Common myeloid progenitor, CD34-positive (primary cell): ENCODE measurements around the gene NPRL2.

Experiments
- CTCF ChIA-PET: fragments of 350-600 bp; sonication (Branson Sonifier 250); formaldehyde crosslinking; loops from one replicate; lab custom pipeline; 2021; ENCODE audit warnings: antibody characterized with exemption; lab: Charles Lee
- POLR2A ChIA-PET: fragments of 350-600 bp; sonication (Branson Sonifier 250); formaldehyde crosslinking; loops from one replicate; lab custom pipeline; 2021; ENCODE audit warnings: antibody characterized with exemption; lab: Charles Lee
- DNase-seq, 3 donors: peaks; one replicate each; pipeline versions ENCODE4 v3.0.0 to v3.0.0-alpha.2; 2013
- H3K27ac ChIP-seq, 2 experiments: 1 replicate in 1 of 2; 2 replicates in 1 of 2; pipeline ENCODE4 v1.7.0; 2013; ENCODE audit warnings: inconsistent platforms in 2 of 2, low read length in 2 of 2, mild to moderate bottlenecking in 2 of 2, low read depth in 1 of 2, moderate library complexity in 1 of 2; ENCODE audit not compliant: severe bottlenecking in 2 of 2, insufficient read depth in 1 of 2, poor library complexity in 1 of 2
- H3K27me3 ChIP-seq, 5 experiments: replicated peaks in 2 of 5; 1 replicate in 3 of 5; 2 replicates in 2 of 5; pipeline versions ENCODE4 v1.6.1 to v1.7.0; 2013; ENCODE audit warnings: low read length in 4 of 5, mild to moderate bottlenecking in 2 of 5, moderate library complexity in 2 of 5, inconsistent platforms in 1 of 5; ENCODE audit not compliant: insufficient read depth in 5 of 5, control insufficient read depth in 4 of 5
- H3K36me3 ChIP-seq, 4 experiments: 1 replicate in 2 of 4; 2 replicates in 2 of 4; pipeline versions ENCODE4 v1.6.1 to v1.7.0; 2013; ENCODE audit warnings: low read length in 3 of 4, control low read depth in 1 of 4, mild to moderate bottlenecking in 1 of 4; ENCODE audit not compliant: control insufficient read depth in 4 of 4, insufficient read depth in 4 of 4
- H3K4me1 ChIP-seq, 4 experiments: 1 replicate in 3 of 4; 2 replicates in 1 of 4; pipeline versions ENCODE4 v1.6.1 to v1.7.1; 2013; ENCODE audit warnings: low read length in 3 of 4, mild to moderate bottlenecking in 3 of 4, control low read depth in 1 of 4, inconsistent platforms in 1 of 4, moderate library complexity in 1 of 4; ENCODE audit not compliant: control insufficient read depth in 4 of 4, insufficient read depth in 4 of 4; ENCODE audit errors: control extremely low read depth in 1 of 4
- H3K4me3 ChIP-seq, 7 experiments: 1 replicate in 4 of 7; 2 replicates in 3 of 7; pipeline versions ENCODE4 v1.5.1 to v1.7.0; 2013; ENCODE audit warnings: mild to moderate bottlenecking in 7 of 7, low read length in 6 of 7, moderate library complexity in 6 of 7, inconsistent platforms in 2 of 7, low read depth in 2 of 7, control low read depth in 1 of 7; ENCODE audit not compliant: insufficient read depth in 4 of 7, control insufficient read depth in 1 of 7; ENCODE audit errors: extremely low read depth in 1 of 7
- H3K9me3 ChIP-seq, 5 experiments: 1 replicate in 4 of 5; 2 replicates in 1 of 5; pipeline versions ENCODE4 v1.6.1 to v1.7.1; 2013; ENCODE audit warnings: low read length in 4 of 5, mild to moderate bottlenecking in 2 of 5, inconsistent platforms in 1 of 5, low read depth in 1 of 5, moderate library complexity in 1 of 5; ENCODE audit not compliant: control insufficient read depth in 4 of 5, insufficient read depth in 2 of 5; ENCODE audit errors: control extremely low read depth in 1 of 5
- WGBS: methylation state at CpG from one replicate; pipeline ENCODE4 v1.1.5; 2013; ENCODE audit not compliant: insufficient coverage; 5-methylcytosine and 5-hydroxymethylcytosine counted together

The NPRL2 gene

GRCh38 chr3:50319894-50320625 is 30.5 kb downstream of the NPRL2 start:
- H3K9me3 ChIP-seq = no peaks in the 10 kb centered on the region
- DNase-seq = no peak
- CTCF ChIA-PET = interaction anchor here (0.7 to 11.6 kb wide), 10 partner anchors 8 to 61 kb away, joined by 3 to 105 read pairs (median 5); partner anchors contain the start of genes HYAL1, HYAL3, NAA80 and NPRL2
- peaks cover 2 to 67% (median 56%) of the 10 kb centered on the region in 4 experiments for H3K4me1 ChIP-seq
- H3K4me3 ChIP-seq = peak overlapping the region in 6 of 7 experiments; percentile 69 to 88 (median 84)
- peak overlapping the region in 1 of 2 experiments; percentile 99 for H3K27ac ChIP-seq
- no peaks in the 10 kb centered on the region for H3K27me3 ChIP-seq
- POLR2A ChIA-PET = interaction anchor here (0.6 kb wide), 1 partner anchor 14 kb away, joined by 3 read pairs; no protein-coding TSS in a partner anchor
- WGBS = 96% methylated on average over 29 of the region's 29 CpGs
- peaks cover 0 to 38% (median 13%) of the 10 kb centered on the region in 4 experiments for H3K36me3 ChIP-seq

GRCh38 chr3:50319181-50319893 is 31.2 kb downstream of the NPRL2 start:
- H3K9me3 ChIP-seq = no peaks in the 10 kb centered on the region
- peaks cover 0 to 37% (median 11%) of the 10 kb centered on the region in 4 experiments for H3K36me3 ChIP-seq
- ChIA-PET POLR2A (no interaction called here), CTCF (interaction anchor here (1.1 to 11.6 kb wide), 9 partner anchors 9 to 73 kb away, joined by 3 to 105 read pairs (median 6); partner anchors contain the start of genes HYAL1, HYAL3, NAA80 and TUSC2)
- no peaks in the 10 kb centered on the region for H3K27me3 ChIP-seq
- WGBS = 97% methylated on average over 14 of the region's 16 CpGs
- no peak overlapping the region for H3K27ac ChIP-seq
- H3K4me1 ChIP-seq = peaks cover 2 to 66% (median 54%) of the 10 kb centered on the region in 4 experiments
- DNase-seq = no peak
- peak overlapping the region in 1 of 7 experiments; percentile 6 for H3K4me3 ChIP-seq

GRCh38 chr3:50318615-50319014 is 32.0 kb downstream of the NPRL2 start:
- H3K4me3 ChIP-seq = peak overlapping the region in 2 of 7 experiments; percentile 6 to 14
- ChIA-PET POLR2A (no interaction called here), CTCF (interaction anchor here (1.1 to 11.6 kb wide), 8 partner anchors 10 to 124 kb away, joined by 3 to 105 read pairs (median 4); partner anchors contain the start of genes HYAL1, HYAL3, NAA80 and TUSC2)
- no peaks in the 10 kb centered on the region for H3K27me3 ChIP-seq
- peaks cover 2 to 63% (median 52%) of the 10 kb centered on the region in 4 experiments for H3K4me1 ChIP-seq
- WGBS = 60% methylated on average over 5 of the region's 10 CpGs
- H3K27ac ChIP-seq = no peak overlapping the region
- peaks cover 0 to 37% (median 10%) of the 10 kb centered on the region in 4 experiments for H3K36me3 ChIP-seq
- DNase-seq = peak in 2 of 3 donors; percentile 40 to 49
- H3K9me3 ChIP-seq = no peaks in the 10 kb centered on the region

- POLR2A ChIA-PET = no interaction called here
- no peak for DNase-seq
- peak overlapping the region in 1 of 7 experiments; percentile 14 for H3K4me3 ChIP-seq
- H3K27ac ChIP-seq = peak overlapping the region in 1 of 2 experiments; percentile 25
- H3K4me1 ChIP-seq = peaks cover 2 to 58% (median 48%) of the 10 kb centered on the region in 4 experiments
- CTCF ChIA-PET = interaction anchor here (1.2 to 11.6 kb wide), 5 partner anchors 10 to 124 kb away, joined by 3 to 105 read pairs (median 6); partner anchors contain the start of genes HYAL1, HYAL3, NAA80 and TUSC2
- H3K9me3 ChIP-seq = no peaks in the 10 kb centered on the region
- WGBS = 78% methylated on average over 9 of the region's 11 CpGs
- H3K36me3 ChIP-seq = peaks cover 0 to 37% (median 10%) of the 10 kb centered on the region in 4 experiments
- no peaks in the 10 kb centered on the region for H3K27me3 ChIP-seq
Measured at GRCh38 chr3:50318163-50318562, 32.4 kb downstream of the NPRL2 start.

GRCh38 chr3:50317300-50317699 is 33.3 kb downstream of the NPRL2 start:
- Histone ChIP-seq H3K9me3 (no peaks in the 10 kb centered on the region), H3K27me3 (no peaks in the 10 kb centered on the region), H3K4me1 (peaks cover 2 to 50% (median 40%) of the 10 kb centered on the region in 4 experiments), H3K36me3 (peaks cover 0 to 37% (median 10%) of the 10 kb centered on the region in 4 experiments), H3K4me3 (no peak overlapping the region), H3K27ac (peak overlapping the region in 1 of 2 experiments; percentile 25)
- ChIA-PET CTCF (interaction anchor here (6.7 to 11.6 kb wide), 2 partner anchors 11 to 19 kb away, joined by 46 to 105 read pairs; partner anchors contain the start of genes HYAL1, HYAL3 and NAA80), POLR2A (no interaction called here)
- no peak for DNase-seq
- 90% methylated on average over 4 of the region's 6 CpGs for WGBS

GRCh38 chr3:50316657-50317242 is 33.8 kb downstream of the NPRL2 start:
- H3K27me3 ChIP-seq = no peaks in the 10 kb centered on the region
- H3K36me3 ChIP-seq = peaks cover 0 to 37% (median 10%) of the 10 kb centered on the region in 4 experiments
- peaks cover 2 to 44% (median 34%) of the 10 kb centered on the region in 4 experiments for H3K4me1 ChIP-seq
- no peak overlapping the region for H3K27ac ChIP-seq
- CTCF ChIA-PET = interaction anchor here (6.7 to 11.6 kb wide), 2 partner anchors 11 to 18 kb away, joined by 46 to 105 read pairs; partner anchors contain the start of genes HYAL1, HYAL3 and NAA80
- WGBS = 88% methylated on average over 7 of the region's 9 CpGs
- H3K9me3 ChIP-seq = no peaks in the 10 kb centered on the region
- POLR2A ChIA-PET = no interaction called here
- no peak for DNase-seq
- H3K4me3 ChIP-seq = no peak overlapping the region
